NCI-H2029 (cell line): ENCODE results near the gene HLA-DMA.
"Not testable (repeated sequence)": the region's sequence is repeated elsewhere in the genome, so short reads cannot be mapped to it uniquely, and the experiment has no call there.

Experiments used
- DNase-seq: peaks from one replicate; lab custom pipeline; 2025; lab: John Stamatoyannopoulos, UW

HLA-DMA gene

GRCh38 chr6:32954986-32955802 is 2.3 kb upstream of the HLA-DMA start:
- no peak for DNase-seq

DNA sequence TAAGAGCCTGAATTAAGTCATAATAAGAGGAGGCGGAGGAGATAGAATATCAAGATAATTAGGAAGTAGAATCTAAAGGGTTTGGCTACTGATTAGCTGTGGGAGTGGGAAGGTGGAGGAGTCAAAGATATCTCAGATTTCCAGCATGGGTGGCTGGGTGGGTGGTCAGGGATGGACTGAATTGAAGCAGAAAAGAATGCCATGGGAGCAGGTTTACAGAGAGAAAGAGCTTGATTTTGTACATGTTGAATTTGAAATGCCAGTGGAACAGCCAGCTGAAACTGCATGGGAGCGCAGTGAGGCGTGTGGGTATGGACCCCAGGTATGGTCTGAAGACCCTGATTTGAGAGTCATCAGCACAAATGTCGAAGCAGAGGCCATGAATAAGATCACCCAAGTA is 1.4 kb upstream of the HLA-DMA start:
- DNase-seq: no peak

DNA sequence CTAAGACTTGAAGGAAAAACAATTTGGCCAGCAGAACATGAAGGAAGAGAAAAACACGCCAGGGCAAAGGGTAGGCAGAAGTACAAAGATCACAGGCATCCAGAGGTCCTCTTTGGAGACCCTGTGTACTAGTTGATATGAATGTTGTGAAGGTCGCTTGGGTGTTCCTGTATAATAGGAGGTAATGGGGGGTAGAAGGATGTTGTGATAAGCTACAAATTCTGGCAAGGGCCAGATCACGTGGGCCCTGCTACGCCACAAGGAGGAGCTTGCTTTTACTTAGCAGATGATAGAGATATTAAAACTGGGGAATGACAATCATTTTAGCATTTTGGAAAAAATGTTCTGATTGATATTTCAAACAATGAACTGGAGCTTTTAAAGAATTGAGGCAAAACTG is 878 bp upstream of the HLA-DMA start:
- DNase-seq: no peak

DNA sequence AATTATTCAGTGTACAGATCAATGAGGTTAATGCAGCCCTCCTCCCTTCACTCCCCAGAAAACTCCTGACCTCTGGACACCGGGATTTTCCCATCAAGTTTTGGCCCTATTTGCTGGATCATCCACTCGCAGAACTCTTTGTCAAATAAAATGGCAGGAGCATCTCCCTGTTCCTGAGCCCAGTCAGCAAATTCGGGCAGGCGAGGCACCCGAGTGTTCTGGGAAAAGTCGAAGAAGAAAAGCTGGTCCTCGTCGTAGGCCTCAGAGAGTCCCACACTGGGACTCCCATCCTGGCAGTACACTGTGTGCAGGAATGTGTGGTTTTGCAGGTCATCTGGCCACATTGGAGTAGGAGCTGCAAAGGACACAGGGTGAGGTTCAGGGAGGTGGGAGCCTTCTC is 2.4 kb downstream of the HLA-DMA start:
- DNase-seq: no peak

GRCh38 chr6:32950010-32950409 is 2.9 kb downstream of the HLA-DMA start:
- no peak for DNase-seq

DNA sequence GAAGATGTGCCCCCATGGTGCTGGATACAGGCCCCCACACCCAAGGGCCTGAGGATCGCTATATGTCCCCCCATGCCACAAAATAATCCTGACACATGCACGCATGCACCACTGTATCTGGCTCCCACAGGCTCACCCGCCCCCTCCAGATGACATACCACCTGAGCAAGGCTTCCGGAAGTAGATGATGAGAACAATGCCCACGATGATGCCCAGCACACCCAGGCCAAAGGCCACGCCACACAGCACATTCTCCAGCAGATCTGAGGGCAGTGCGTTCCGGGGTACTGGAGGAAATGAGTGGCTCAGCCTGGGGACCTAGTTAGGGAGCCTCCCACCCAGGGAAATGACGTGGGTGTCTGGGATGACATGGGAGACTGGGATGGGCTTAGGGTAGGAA is 3.8 kb downstream of the HLA-DMA start:
- DNase-seq: no peak

- DNase-seq: no peak
These were observed 5.1 kb downstream of the HLA-DMA start for GRCh38 chr6:32947552-32948465.

GRCh38 chr6:32946893-32947292 is 6.0 kb downstream of the HLA-DMA start:
- no peak for DNase-seq

DNA sequence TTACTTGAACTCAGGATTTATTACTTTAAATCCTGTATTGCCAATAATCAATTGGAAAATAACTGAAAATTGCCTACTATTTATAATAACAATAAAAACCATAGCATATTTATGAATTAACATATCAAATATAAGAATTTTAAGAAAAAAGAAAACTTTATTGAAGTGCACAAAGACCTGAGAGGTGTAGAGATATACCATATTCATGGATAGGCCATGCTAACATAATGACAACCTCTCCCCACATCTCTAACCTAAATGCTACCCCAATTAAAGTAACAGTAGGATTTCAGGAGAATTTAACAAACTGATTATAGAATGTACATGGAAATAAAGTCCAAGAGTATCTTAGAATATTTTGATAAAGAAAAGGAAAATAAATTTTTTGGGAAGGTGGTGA is 6.9 kb downstream of the HLA-DMA start:
- no peak for DNase-seq

GRCh38 chr6:32945108-32945760 is 7.7 kb downstream of the HLA-DMA start:
- DNase-seq: no peak

- DNase-seq: no peak
These were observed 8.8 kb downstream of the HLA-DMA start for GRCh38 chr6:32943864-32944649.

DNA sequence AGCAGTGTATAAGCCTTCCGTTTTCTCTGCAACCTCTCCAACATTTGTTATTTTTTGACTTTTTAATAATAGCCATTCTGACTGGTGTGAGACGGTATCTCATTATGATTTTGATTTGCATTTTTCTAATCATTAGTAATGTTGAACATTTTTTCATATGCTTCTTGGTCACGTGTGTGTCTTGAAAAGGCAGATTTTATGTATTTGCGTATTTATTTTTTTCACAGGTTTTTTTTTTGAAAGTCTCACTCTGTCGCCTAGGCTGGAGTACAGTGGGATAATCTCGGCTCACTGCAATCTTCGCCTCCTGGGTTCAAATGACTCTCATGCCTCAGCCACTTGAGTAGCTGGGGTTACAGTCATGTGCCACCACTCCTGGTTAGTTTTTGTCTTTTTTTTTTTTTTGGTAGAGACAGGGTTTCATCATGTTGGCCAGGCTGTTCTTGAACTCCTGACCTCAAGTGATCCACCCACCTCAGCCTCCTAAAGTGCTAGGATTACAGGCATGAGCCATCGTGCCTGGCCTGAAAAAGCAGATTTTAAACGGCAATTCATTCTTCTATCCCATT is 10.3 kb downstream of the HLA-DMA start:
- DNase-seq: not testable (repeated sequence)

- no peak for DNase-seq
These were observed 11.6 kb downstream of the HLA-DMA start for GRCh38 chr6:32941214-32941768.

DNA sequence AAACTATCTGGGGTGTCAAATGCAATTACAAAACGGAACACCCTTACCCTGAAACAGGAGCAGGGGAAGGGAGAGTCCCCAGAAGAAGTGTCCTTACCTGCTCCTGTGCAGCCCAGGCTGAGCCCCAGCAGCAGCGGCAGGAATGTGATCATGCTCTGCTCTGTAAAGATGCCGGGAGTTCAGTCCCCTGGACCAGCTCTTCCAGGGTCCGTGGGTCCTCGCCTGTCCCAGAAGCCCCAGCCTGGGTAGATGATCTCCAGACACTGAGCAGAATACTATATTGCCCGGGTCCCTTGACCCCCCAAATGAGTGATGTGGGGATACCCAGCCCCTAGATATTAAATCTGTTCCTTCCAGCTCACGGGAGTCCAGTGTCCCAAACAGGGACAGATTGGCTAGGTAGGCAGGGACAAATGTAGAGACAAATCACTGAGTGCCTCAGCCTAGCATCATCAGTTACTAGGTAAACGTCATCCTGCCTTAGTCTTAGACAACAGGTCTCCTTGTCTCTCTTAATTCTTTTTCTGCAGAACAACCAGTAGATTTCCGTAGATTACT is 12.2 kb downstream of the HLA-DMA start, which contains the start of gene HLA-DMB:
Gene HLA-DMB, minus strand, starts transcription at position 373 of the 558 bp plus-strand sequence. Its CDS starts 221 bp downstream, at position 152.
- no peak for DNase-seq

DNA sequence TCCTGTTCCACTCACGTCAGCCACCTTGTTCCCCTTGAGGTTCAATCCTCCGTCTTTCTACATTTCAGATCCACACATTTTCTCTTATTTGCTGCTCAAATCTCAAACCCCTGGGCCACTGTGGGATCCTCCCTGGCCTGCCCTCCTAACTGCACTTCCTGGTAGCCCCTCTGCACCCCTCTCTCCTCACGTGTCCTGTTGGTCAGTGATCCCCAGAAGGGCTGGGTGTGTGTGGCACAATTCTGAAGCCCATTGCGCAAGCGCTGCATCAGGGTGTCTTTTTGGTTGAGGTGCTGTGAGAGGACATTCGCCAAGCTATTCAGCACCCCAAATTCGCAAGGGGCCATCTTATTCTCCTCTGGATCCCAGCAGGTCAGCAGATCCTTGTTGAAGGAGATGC is 14.4 kb downstream of the HLA-DMA start:
- DNase-seq: no peak

DNA sequence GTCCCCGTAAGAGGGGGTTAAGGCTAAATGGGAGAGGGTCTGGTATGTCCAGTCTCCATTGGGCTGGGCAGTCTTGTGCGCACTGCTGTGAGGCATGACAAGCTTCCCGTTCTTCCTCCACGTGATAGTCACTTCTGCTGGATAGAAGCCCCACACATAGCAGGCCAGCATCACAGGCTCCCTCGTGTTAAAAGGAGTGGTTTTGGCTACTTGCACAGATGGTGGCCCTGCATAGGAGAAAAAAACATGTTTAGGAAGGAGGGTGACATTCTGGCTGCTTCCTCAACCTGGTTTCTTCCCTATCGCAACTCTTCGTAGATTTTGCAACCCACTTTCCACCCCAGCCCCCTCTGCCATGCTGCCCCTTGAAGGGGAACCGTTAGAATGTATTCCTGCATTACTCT is 15.7 kb downstream of the HLA-DMA start:
- DNase-seq: no peak

DNA sequence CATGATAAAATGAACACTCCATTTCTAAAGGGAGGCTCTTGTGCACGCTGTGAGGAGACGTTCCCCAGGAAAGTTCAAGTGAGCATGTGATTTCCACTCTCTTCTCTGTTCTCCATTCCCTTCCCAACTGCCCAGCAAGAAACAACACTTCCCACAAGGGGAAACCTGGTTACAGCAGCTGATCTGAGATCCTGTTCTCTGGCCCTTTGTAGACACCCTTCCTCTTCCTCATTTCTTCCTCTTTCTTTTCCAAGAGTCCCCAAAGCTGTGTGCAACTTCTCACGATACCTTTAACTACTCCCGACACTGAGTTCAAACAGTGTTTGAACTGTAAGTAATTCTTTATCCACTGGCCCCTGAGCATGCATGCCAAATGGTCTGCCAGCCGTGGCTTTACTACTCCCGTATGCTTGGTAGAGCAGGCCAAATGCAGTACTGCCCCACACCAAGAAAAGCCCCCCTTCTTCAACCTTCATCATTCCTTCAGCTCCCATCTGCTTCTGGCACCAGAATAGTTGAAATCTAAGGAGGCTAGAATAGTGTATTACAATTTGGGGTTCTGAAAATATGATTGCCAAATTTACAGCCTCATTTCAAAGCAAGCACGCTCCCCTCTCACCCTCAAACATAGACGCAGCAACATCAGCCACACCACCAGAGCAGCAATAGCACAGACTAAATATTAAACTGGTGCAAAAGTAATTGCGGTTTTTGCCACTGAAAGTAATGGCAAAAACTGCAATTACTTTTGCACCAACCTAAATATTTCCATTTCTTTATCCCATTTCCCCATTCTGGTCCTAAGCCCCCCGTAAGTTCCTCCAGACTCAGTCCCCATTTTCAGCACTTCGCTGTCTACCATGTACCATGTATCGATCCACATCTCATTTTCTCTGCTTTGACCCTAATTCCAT is 16.4 kb downstream of the HLA-DMA start:
- DNase-seq: no peak

GRCh38 chr6:32935551-32936238 is 17.2 kb downstream of the HLA-DMA start:
- DNase-seq: no peak

GRCh38 chr6:32933661-32934085 is 19.2 kb downstream of the HLA-DMA start:
- peak; percentile 32 for DNase-seq
